HG02884 (cell line): Measurements from ENCODE around the gene DNAJB13.

Experiments
- ATAC-seq: cut with Tn5 transposase; IDR thresholded peaks from one replicate; pipeline ENCODE4 v1.9.1; 2021; ENCODE audit warnings: mild to moderate bottlenecking, moderate library complexity; ENCODE audit not compliant: unreplicated experiment

DNAJB13 gene

GRCh38 chr11:73998846-73999575 is 48.2 kb downstream of the DNAJB13 start:
- no peak for ATAC-seq

GRCh38 chr11:73999581-74000306 is 48.9 kb downstream of the DNAJB13 start:
- no peak for ATAC-seq

- ATAC-seq: no peak
Measured at GRCh38 chr11:74000307-74001133, 49.7 kb downstream of the DNAJB13 start.

- no peak for ATAC-seq
Measured at GRCh38 chr11:74001822-74002286, 51.0 kb downstream of the DNAJB13 start.

- no peak for ATAC-seq
Measured at GRCh38 chr11:74002832-74003231, 52.0 kb downstream of the DNAJB13 start.

GRCh38 chr11:74004046-74004695 is 53.3 kb downstream of the DNAJB13 start:
- no peak for ATAC-seq

GRCh38 chr11:74004759-74005615 is 54.2 kb downstream of the DNAJB13 start:
- no peak for ATAC-seq

GRCh38 chr11:74005721-74006517 is 55.1 kb downstream of the DNAJB13 start:
- ATAC-seq: no peak

GRCh38 chr11:74006743-74007304 is 56.0 kb downstream of the DNAJB13 start:
- ATAC-seq: no peak

GRCh38 chr11:74007691-74008372 is 57.0 kb downstream of the DNAJB13 start:
- ATAC-seq: no peak

- ATAC-seq: no peak
Measured at GRCh38 chr11:74008373-74009229, 57.8 kb downstream of the DNAJB13 start, which contains the start of gene UCP3. TSS of gene UCP3 (minus strand) at chr11:74009085. CDS start at chr11:74007042, 2,043 bp downstream.

- no peak for ATAC-seq
Measured at GRCh38 chr11:74009230-74009547, 58.4 kb downstream of the DNAJB13 start.

- no peak for ATAC-seq
Measured at GRCh38 chr11:74009675-74010305, 59.0 kb downstream of the DNAJB13 start.

- ATAC-seq: no peak
Measured at GRCh38 chr11:74010306-74011300, 59.8 kb downstream of the DNAJB13 start.

- ATAC-seq: peak; percentile 79
Measured at GRCh38 chr11:74011360-74012073, 60.7 kb downstream of the DNAJB13 start.
